Upper lobe of left lung (tissue), 4 donors: ENCODE measurements around the gene PP2D1.

Experiments used
- CTCF ChIP-seq, 6 experiments: fragments of 450-650 bp in 4 of 6; fragments of 200-600 bp in 2 of 6; sonication (generic) in 2 of 6; IDR thresholded peaks; one replicate each; pipeline ENCODE4 v1.5.1; 2016 to 2019; ENCODE audit warnings: antibody characterized with exemption in 6 of 6
- EP300 ChIP-seq, 4 donors: sonication (generic); formaldehyde crosslinking; IDR thresholded peaks; one replicate each; pipeline ENCODE4 v1.5.1; 2017; ENCODE audit warnings: antibody characterized with exemption in 4 of 4, control low read depth in 2 of 4
- POLR2A ChIP-seq, 4 donors: fragments of 450-650 bp; IDR thresholded peaks; one replicate each; pipeline ENCODE4 v1.5.1; 2016 to 2017; ENCODE audit warnings: antibody characterized with exemption in 4 of 4, mild to moderate bottlenecking in 2 of 4
- POLR2AphosphoS5 ChIP-seq, 2 donors: sonication (generic); formaldehyde crosslinking; IDR thresholded peaks; one replicate each; pipeline ENCODE4 v1.5.1; 2017; ENCODE audit warnings: antibody characterized with exemption in 2 of 2

GRCh38 chr3:20054549-20054987 is 42.5 kb upstream of the PP2D1 start:
- TF ChIP-seq CTCF (IDR thresholded peaks at IDR 0.05): no peak
- TF ChIP-seq POLR2A (IDR thresholded peaks at IDR 0.05): no peak
- TF ChIP-seq EP300 (IDR thresholded peaks at IDR 0.05): peak in 1 of 4 donors; percentile 67
- TF ChIP-seq POLR2AphosphoS5 (IDR thresholded peaks at IDR 0.05): peak; percentile 74 to 93
